Skin epidermis (tissue), 12 donors: ENCODE data around the gene BCAS3.
A peak's percentile ranks its signal among the peaks of the same experiment; 100 is the strongest.

Source experiments
- H3K27ac ChIP-seq, 21 experiments: fragments of 200-600 bp; sonication (generic) in 11 of 21; one replicate each; pipeline ENCODE4 v1.5.0; 2020; ENCODE audit warnings: mild to moderate bottlenecking in 3 of 21, inconsistent platforms in 2 of 21, moderate library complexity in 2 of 21
- H3K4me3 ChIP-seq, 7 experiments: fragments of 200-600 bp; sonication (generic) in 2 of 7; one replicate each; pipeline ENCODE4 v1.5.0; 2020; ENCODE audit warnings: inconsistent platforms in 2 of 7, mild to moderate bottlenecking in 2 of 7, moderate library complexity in 1 of 7

The BCAS3 gene

DNA sequence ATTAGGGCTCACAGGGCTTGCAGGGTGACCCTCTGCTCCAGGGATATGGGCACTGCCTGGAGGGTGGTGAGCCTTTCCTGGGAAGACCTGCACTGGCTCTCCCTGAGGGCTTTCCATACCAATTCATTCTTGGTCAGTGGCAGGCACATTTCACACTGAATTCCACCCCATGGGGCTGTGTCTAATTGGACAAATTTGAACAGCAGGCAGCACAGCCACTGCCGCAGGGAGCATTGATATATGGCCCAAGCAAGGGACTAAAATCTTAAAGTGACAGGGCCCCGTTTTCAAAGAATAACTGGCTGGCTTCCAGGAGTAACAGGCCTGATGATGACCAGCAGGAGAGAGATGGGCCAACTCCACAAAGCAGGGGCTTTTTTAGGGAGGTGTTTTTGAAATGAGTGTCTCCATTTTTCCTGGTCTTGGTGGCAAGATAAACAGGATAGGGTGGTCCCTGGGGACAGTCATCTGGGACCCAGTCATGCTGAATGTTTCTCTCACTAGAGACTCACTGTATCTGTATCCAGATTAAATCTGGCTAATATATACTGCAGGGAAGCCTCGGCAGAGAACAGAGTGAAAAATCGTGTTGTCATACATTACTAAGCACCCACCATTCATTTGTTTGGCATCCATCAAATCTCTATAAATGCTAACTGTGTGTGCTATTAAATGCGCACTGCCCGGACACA, 647.9 kb downstream of the BCAS3 start:
- Histone ChIP-seq H3K27ac (peak overlapping the region in 1 of 21 experiments; percentile 35), H3K4me3 (no peak overlapping the region)

DNA sequence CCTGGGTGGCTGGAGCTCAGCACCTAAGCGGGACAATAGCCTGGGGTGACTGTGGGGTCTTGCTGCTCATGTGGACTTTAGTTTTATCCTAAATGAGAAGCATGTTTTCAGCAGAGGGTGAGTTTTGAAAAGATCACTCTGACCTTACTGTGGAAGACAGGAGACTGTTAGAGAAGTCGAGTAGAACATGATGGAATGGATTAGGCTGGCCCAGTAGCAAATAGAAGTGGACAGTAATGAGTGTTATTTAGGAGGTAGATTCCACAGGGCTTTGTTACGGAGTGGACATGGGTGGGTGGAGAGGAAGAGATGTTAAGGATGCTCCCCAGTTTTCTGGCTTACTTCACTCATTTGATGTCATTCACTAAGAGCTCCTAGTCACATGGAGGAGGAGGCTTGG, 648.7 kb downstream of the BCAS3 start:
- Histone ChIP-seq H3K4me3 (no peak overlapping the region), H3K27ac (no peak overlapping the region)

DNA sequence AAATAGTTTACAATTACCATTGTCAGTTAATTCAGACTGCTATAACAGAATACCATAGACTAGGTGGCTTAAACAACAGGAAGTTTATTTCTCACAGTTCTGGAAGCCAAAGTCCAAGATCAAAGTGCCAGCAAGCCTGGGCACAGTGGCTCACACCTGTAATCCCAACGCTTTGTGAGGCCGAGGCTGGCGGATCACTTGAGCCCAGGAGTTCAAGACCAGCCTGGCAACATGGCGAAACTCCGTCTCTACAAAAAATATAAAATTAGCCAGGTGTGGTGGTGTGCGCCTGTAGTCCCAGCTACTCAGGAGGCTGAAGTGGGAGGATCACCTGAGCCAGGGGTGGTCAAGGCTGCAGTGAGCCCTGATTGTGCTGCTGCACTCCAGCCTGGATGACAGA, 650.7 kb downstream of the BCAS3 start:
- Histone ChIP-seq H3K27ac (no peak overlapping the region), H3K4me3 (no peak overlapping the region)

DNA sequence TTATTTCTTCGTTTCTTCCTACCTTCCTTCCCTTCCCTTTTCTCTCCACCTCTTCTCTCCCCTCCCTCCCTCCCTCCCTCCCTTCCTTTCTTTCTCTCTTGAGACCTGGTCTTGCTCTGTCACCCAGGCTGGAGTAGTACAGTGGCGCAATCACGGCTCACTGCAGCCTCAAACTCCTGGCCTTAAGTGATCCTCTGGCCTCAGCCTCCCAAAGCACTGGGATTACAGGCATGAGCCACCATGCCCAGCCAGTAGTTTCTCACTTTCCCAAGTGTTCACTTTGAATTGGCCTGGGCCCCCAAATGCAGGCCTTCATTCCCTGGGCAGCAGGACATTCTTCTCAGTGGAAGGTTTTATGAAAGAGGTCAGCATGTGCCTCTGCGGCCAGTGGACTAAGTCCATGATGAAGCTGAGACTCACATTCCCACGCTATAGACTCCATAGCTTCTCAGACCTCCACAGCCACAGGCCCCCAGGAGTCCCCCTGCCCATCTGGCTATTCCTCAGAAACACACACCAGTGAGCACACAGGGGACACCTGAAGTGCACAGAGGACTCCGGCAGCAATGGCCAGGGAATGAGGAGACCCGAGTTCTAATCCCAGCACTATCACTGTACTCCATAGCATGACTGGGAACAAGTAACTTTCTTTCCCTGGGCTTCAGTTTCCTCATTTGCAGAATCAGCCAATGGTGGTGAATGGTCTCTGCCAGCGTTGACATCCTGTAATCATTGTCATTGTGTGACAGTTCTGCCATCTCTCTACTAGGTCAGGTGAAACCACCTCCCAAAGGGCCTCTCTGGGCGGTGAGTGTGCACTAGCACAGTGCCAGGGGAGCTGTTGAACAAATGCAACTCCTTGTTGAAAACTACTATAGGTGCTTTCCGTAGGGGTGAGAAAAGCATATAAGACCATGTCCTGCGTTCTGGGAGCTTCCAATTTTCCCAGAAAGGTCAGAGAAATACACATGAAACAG, 652.8 kb downstream of the BCAS3 start:
- Histone ChIP-seq H3K27ac (no peak overlapping the region), H3K4me3 (no peak overlapping the region)

DNA sequence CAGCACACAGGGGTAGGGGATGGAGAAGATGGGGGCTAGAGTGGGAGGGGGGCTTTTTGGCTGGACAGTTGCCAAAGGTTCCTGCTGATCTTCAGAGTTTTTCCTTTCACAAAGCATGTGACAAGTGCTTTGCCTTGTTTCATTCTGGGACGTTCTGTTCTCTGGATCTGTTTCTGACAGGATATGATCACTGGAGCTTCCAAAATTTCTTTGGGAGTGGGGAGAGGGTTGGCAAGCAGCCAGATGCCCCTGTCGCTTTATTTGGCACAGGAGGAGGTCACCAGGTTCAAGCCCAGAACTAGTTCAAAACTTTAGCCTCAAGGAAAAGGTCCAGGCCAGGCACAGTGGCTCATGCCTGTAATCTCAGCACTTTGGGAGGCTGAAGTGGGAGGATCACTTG, 653.5 kb downstream of the BCAS3 start:
- Histone ChIP-seq H3K4me3 (no peak overlapping the region), H3K27ac (no peak overlapping the region)

DNA sequence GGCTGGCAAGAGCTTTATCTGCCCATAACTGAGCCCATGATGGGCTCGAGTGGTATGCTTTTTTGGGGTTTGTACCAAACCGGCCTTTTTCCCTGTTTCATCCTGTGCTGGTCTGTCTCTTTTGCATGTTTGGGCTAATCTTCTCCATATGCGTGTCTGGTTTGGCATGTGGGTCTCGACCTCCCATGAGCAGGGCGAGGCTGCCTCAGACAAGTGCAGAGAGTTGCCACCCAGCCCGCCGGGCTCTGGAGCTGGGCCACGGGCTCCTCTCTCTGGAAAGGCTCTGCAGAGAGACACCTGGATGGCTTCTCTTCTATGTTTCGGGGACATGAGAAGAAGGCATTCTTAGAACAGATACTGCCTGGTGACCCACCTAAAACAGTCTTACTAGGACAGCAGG, 654.2 kb downstream of the BCAS3 start:
- Histone ChIP-seq H3K27ac (peak overlapping the region in 1 of 21 experiments; percentile 30), H3K4me3 (no peak overlapping the region)

DNA sequence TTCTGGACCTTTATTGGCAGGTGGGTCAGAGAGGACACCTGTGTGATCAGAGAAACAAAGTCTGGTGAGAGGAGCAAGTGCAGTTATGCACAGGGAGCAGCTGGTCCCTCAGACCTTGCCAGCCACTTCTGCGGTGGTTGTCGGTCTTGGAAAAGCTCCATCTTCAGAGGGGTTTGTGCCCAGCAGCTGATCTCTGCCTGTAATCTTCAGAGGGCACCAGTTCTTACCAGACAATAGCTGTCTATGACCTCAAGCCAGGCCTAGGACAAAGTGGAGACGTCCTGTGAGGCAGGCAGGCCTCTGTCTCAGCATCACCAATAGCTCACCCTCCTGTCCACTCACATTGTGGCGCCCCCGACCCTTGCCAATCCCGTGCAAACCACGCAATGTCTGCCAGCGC, 655.5 kb downstream of the BCAS3 start:
- Histone ChIP-seq H3K4me3 (no peak overlapping the region), H3K27ac (no peak overlapping the region)

DNA sequence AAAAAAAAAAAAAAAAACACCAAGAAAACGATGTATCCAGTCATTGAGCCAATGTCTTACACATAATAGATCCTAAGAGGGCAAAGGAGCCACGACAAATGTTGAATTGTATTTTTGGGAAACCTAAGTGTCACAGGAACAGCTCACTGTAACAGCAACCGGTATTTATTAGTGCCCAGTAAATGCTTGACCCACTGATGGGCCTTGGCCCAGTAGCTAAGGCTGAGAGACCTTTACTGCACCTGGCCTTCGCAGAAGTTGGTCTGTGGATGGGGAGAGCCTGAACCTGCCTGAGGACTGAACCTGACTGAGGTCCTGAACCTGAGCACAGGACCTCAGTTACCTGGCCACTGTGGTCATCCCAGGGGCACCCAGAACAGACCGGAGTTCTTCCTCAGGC, 657.0 kb downstream of the BCAS3 start:
- Histone ChIP-seq H3K4me3 (no peak overlapping the region), H3K27ac (peak overlapping the region in 2 of 21 experiments; percentile 3 to 38)

DNA sequence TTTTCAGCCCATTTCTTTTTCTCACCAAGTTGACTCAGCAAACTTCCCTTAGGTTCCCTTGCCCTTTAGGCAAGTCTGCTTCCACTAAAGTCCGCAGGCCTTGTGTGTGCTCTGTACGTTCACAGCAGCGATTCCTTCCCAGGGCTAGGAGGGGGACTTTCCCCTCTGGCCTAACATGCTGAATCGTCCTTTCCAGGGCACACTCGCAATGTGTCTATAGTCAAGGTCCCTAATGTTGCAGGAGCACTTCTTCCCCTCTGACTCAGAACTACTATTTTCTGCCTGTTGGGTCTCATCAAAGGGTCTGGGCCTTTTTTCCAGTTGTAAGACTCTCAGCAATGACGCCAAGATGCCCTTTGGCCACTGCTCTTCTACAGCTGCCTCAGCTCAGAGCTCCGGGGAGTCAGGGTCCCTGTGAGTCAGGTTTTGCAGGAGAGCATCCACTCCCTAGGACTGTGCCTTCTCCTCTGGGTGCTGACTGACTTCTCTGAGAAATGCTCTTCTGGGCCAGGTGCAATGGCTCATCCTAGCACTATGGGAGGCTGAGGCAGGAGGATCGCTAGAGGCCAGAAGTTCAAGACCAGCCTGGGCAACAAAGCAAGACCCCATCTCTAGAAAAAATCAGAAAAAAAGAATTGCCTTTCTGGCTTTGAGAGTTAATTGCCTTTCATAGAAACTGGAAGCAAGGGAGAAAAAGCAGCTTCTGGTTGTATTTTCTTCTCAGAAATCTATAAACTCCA, 657.6 kb downstream of the BCAS3 start:
- no peak overlapping the region for H3K4me3 ChIP-seq
- H3K27ac ChIP-seq, result peak overlapping the region in 4 of 21 experiments; percentile 3 to 61 (median 34)

DNA sequence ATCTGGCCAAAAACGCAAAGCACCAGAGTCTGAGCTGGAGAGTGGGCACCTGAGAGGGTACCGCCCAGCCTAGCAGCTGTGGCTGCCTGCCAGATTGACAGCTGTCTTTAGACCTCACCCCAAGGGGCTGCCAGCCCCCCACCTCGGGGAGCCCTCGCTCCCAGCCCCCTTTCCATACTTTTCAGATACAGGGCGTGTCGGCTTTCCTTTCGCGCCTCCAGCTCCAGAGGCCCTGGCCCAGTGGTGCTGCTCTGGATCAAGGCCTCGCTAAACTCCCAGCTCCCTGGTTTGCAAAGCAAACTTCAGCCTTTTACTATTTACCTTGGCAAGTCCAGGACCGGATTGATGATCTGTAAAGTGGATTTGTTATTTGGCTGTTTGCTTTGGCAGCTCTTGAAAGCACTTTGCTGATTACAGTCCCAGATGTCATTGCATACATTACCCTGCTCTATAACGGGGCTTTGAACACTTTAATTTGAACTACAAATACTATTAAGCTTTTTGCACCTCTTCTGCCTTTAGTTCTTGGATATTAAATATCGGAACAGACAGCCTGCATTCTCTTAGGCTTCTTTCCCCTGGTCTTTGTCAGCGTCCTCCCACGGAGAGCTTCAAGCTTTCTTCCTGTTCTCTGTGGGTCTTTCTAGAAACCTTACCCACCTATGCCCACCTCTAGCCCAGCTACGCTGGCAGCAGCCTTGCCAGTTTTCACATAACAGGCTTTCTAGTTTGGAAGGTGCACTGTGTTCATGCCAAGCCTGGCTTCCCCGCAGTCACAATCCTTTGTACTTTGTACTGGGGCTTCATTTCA, 658.4 kb downstream of the BCAS3 start:
- Histone ChIP-seq H3K27ac (peak overlapping the region in 3 of 21 experiments; percentile 3 to 61 (median 31)), H3K4me3 (no peak overlapping the region)

DNA sequence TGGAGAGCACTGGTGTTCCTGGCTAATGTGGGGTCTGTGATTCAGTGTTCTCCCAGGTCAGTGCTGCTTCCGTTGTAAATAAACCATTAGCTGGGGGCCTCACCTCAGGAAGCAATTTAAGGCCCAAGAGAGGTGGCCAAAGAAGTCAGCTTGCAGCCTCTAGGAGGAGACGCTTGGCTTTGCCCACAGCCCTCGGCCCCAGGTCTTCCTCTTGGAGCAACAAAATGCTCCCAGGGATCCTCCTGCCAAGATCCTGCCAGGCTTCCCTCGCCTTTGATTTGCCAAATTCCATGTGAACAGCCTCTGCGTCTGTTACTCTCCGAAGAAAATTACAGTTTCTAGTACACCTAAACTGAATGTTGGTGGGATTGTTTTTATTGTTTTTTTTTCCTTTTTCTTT, 659.6 kb downstream of the BCAS3 start:
- H3K4me3 ChIP-seq, result no peak overlapping the region
- peak overlapping the region in 2 of 21 experiments; percentile 6 to 7 for H3K27ac ChIP-seq

DNA sequence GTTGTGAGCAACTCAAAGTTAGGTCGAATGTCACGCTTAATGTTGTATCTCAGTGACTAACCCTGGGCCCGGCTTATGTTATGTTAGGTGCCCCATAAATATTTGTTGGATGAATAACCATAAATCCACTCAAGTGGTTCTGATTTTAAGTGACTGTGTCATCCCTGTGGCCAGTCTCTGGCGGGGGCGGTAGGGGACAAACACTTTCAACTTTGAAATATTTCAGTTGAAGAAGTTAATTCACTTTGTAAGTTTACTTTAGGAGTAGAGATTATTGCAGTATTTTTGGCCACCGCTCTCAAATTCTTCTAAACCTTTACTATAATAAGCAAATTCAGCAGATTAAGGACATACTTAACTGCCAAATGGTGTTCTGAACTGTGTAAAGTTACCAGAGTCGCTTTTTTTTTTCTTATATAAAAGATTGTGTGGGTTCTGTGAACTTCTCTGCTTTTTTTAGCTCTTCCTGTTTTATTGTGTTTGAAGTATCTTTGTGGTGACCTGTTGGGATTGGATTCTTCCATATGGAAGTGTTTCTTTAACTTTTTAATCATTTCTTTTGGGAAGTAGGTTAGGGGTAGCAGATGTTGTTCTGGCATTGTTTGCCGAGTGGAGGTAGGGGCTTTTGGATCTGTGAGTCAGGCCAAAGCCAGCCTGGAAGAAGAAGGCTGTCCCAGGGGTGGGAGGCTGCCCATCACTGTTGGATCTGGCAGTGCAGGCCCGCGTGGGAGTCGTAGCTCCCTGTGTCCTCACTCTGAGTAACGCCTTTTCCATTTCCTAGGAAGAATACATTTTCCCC, 660.5 kb downstream of the BCAS3 start:
- Histone ChIP-seq H3K4me3 (no peak overlapping the region), H3K27ac (peak overlapping the region in 4 of 21 experiments; percentile 5 to 56 (median 41))

DNA sequence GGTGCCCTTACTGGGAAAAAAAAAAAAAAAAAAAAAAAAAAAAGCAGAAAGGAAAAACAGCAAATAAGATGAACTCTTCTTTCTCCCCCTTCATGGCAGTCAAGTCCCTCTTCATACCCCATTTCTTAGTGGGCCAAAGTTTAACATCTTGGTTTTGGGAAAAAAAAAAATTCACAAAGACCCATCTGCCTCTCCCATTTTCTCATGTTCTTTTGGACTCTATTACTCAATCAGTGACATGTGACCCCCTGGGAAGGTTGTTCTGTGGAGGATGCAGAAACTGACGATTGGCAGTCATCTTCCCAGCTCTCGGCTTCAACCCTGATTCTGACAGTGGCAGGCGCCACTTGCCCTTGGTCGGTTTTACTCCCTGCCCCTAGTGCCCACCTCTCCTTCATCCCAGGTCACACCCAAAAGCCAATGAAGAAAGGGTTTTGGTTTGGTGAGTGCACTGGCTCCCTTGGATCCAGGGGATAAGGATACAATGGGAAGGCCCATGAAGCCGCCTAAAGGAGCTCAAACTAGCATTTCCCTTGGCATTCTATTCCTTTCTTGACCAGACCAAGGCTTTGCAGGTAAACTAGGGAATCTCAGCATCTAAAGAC, 661.3 kb downstream of the BCAS3 start:
- no peak overlapping the region for H3K4me3 ChIP-seq
- peak overlapping the region in 4 of 21 experiments; percentile 5 to 56 (median 36) for H3K27ac ChIP-seq

DNA sequence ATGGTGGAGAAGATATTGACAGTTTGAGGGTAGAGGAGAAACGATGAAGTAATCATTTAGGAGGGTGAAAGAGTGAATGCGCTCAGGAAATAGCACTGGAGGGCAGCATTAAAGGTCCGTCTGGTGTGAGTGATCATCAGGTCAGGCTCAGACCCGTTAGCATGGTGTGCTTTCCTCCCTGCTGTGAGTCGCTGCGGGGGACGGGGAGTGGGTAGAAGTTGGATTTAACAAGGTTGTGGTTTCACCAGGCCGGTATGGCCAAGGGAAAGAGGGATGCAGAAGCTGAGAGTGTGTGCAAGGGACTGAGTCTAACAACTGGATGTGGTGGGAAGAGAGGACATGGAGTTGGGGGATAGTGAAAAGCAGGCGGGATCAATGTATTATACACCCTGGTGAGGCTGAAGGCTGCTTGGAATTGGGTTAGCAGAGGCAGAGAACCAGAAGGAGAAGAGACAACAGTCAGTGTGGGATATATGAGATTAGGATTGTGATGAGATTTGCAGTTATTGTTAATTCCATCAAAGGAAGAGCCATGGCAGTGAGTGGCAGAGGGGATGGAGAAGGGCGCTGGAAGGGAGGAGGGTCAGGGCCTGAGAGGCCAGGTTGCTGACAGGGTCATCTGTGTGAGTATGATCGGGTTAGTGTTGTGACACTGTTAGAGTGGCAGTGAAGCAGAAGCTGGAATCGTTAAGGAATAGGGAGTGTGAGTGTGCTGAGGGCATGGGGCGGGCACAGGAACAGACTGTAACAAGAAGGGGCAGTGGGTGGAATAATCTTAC, 663.0 kb downstream of the BCAS3 start:
- Histone ChIP-seq H3K27ac (no peak overlapping the region), H3K4me3 (no peak overlapping the region)

DNA sequence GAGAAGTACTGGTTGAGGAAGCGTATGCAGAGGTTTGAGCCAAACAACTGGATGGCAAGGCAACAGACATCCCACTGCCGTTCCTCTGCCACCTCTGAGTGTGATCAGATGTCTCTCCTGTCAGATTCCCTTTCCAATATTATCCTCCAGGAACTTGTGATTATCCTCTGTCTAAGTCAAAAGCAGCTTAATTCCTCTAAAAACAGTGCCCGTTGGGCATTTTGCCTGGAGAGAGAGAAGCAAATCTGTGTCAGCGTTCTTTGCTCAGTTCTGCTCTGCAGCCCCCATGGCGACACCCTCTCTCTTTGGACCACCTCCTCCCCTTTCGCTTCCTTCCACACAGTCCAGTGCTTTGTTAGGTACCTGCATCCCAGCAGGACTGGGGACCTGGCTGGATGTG, 665.9 kb downstream of the BCAS3 start:
- Histone ChIP-seq H3K27ac (no peak overlapping the region), H3K4me3 (no peak overlapping the region)

DNA sequence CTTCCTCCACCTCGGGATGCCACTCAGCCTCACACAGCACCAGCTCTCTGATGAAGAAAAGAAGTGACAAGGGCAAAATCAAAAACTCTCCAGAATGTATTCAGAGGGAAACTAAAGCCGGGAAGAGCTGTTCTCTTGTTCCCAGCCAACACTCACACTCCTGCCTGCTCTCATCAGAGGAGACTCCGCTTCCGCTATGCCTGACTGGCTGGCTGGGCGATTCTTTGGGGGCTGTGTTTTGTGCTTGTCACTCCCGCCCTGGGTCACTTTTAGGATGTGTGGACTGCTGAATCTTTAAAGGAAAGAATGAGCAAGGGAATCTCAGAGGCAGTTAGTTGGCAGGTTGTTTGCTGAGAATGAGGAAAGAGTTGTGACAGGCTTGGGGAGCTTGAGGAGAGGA, 667.4 kb downstream of the BCAS3 start:
- no peak overlapping the region for H3K4me3 ChIP-seq

More for the DNA sequence above, 667.4 kb downstream of the BCAS3 start:
- no peak overlapping the region for H3K27ac ChIP-seq
